ENCODE data around the gene HSBP1.
A peak's percentile ranks its signal among the peaks of the same experiment; 100 is the strongest.

The HSBP1 gene

GRCh38 chr16:83840060-83840617 is 32.4 kb downstream of the HSBP1 start:
- DNase-seq (ENCODE audit: low read depth), result no peak

- DNase-seq (ENCODE audit: low read depth), result peak; percentile 25
Observed at GRCh38 chr16:83842291-83842690, 34.5 kb downstream of the HSBP1 start.

- DNase-seq (ENCODE audit: low read depth), result peak; percentile 54
Observed at GRCh38 chr16:83842756-83843507, 35.2 kb downstream of the HSBP1 start.

GRCh38 chr16:83843657-83844056 is 35.9 kb downstream of the HSBP1 start:
- DNase-seq (ENCODE audit: low read depth), result no peak

GRCh38 chr16:83845263-83845662 is 37.5 kb downstream of the HSBP1 start:
- DNase-seq (ENCODE audit: low read depth), result no peak

- DNase-seq (ENCODE audit: low read depth), result no peak
Observed at GRCh38 chr16:83847371-83848225, 39.8 kb downstream of the HSBP1 start.

GRCh38 chr16:83849421-83849820 is 41.6 kb downstream of the HSBP1 start:
- no peak for DNase-seq (ENCODE audit: low read depth)

- no peak for DNase-seq (ENCODE audit: low read depth)
Observed at GRCh38 chr16:83850947-83851346, 43.2 kb downstream of the HSBP1 start.

- DNase-seq (ENCODE audit: low read depth), result no peak
Observed at GRCh38 chr16:83851473-83851872, 43.7 kb downstream of the HSBP1 start.

- no peak for DNase-seq (ENCODE audit: low read depth)
Observed at GRCh38 chr16:83852774-83853173, 45.0 kb downstream of the HSBP1 start.

- no peak for DNase-seq (ENCODE audit: low read depth)
Observed at GRCh38 chr16:83853834-83854233, 46.1 kb downstream of the HSBP1 start.

- DNase-seq (ENCODE audit: low read depth), result no peak
Observed at GRCh38 chr16:83854420-83854819, 46.6 kb downstream of the HSBP1 start.

GRCh38 chr16:83856792-83857191 is 49.0 kb downstream of the HSBP1 start:
- DNase-seq (ENCODE audit: low read depth), result no peak

- no peak for DNase-seq (ENCODE audit: low read depth)
Observed at GRCh38 chr16:83859265-83859664, 51.5 kb downstream of the HSBP1 start.

- DNase-seq (ENCODE audit: low read depth), result no peak
Observed at GRCh38 chr16:83862661-83863060, 54.9 kb downstream of the HSBP1 start.

GRCh38 chr16:83863682-83864081 is 55.9 kb downstream of the HSBP1 start:
- DNase-seq (ENCODE audit: low read depth), result no peak

Data from iris pigment epithelial cell (primary cell).